Dermis microvascular lymphatic vessel endothelial cell (primary cell): ENCODE data around the gene SFR1. TPM values are rescaled to one million over a fixed set of nuclear protein-coding genes. Genes with fewer than 3 reads are reported as not detected.
A peak's percentile ranks its signal among the peaks of the same experiment; 100 is the strongest.

Source experiments
- DNase-seq, 2 donors: peaks; one replicate each; pipeline versions ENCODE4 v3.0.0 to v3.0.0-alpha.2; 2010; ENCODE audit warnings: low read depth in 2 of 2
- total RNA-seq: library from RNA; depleted of rRNA; stranded (reverse); fragments of >200 nt; gene quantifications from 2 replicates; pipeline ENCODE4 v1.2.1, GENCODE V29; 2014

SFR1 gene
- total RNA-seq, 1 donor from 2014 or later = 4.9 TPM

DNA sequence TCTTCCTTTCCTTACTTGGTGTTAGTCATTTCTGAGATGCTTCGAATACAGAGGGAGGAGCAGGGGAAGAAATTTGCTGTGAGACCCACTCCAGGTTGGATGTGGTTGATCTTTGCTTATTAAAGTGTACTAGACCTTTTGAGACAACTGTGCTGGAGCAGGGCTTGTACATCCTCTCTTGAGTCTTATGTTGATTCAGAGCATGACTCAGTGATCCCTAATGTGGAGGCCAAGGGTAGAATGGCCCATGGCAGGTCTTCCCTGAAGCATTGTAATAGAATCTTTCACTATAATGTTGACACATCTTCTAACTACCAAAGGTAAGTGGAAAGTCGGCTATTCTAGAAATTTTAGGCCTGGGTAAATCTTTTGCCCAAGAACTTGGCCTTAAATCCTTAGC lies 17.0 kb upstream of the SFR1 start:
- no peak for DNase-seq

DNA sequence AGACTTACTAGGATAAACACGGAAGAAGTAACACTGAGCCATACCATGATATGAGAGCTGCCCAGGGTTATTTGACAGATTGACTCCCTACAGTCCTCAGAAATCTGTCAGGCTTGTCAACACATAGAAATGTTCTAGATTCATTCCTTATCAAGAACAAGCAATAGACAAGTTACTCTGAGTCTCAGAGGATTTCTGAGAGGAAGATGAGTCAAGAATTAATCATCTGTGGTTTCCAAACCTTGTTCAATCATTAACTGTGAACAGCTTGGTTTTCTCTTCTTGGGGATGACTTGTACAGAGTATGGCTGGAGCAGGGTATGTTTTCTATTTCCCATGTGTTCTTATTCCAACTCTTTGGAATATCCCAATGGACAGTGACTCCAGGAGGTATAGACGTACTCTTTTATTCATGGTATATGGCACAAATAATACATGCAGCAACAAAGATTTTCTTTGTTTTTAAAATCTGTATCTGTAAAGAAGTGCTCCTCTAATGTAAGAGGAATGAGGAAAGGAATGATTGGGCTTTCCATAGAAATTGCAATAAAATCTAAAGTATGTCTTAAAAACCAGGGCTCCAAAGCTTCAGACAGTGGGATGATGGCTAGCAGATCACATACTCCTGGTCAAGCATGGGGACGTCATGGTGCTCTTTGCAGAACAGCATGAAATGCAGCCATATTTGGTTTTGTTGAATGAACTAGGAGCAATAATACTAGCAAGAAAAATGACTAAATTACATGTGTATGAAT lies 11.9 kb upstream of the SFR1 start:
- peak in 1 of 2 donors; percentile 51 for DNase-seq

DNA sequence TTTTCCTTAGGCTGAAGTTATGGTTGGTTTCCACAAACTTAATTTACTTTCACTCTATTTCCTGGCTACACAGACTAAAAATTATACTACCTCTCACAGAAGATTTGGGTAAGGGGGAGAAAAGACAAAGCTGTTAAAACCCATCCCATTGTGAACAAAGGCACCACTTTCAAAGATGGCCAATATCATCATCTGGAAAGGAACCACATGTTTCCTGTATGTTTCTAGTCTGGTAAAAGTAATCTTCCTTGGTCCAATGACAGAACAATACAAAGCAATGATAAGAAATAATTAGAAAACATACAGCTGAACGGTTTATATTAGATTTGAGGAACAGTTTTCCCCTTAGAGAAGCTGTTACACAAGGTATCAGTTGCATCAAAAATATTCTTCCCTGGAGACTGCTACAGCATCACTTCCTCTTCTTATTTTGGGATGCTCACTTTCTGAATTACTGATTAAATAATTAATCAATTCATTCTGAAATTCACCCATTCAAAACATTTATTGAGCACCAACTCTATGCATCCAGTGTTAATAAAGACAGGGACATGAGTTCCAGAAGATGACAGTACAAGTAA lies 8.5 kb upstream of the SFR1 start:
- peak in 1 of 2 donors; percentile 32 for DNase-seq

DNA sequence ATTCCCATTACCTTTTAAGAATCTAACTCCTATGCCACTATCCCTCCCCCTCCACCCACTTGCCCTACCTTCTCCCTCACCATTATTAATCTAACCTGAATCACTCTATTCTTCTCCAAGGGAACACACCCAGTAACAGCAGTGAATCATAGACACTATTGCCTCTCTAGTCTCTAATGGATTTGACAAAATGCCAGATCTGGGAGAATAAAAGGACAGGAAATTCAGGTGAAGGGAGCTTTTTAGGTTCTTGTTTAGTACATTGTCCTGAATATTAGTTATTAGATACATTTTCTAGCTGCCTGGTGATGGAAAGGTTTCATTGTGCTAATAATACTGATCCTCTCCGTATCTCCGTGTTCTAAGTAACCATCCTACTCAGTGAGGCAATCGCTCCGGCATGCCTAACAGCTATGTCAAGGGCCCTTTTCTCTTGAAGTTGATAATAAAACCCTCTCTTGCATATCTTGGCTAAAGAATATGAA lies 4.1 kb upstream of the SFR1 start:
- DNase-seq = peak in 1 of 2 donors; percentile 60

DNA sequence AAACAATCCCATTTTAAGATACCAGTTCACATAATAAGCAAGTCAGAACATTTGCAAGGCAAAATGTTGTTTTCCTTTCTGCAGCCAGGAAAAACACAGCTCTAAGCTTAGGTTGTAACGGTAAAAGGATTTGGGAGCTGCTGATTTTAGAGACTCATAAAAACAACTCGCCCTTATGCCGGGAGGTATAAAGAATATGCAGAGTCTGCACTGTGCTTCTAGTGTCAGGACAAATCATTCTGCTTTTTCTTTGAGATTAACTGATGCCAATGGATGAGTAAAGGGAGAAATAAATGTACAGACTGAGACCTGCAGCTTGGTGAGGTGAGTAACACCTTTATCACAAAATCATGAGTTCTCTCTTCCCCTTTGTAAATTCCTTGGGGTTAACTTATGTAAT lies 2.0 kb upstream of the SFR1 start:
- peak in 1 of 2 donors; percentile 20 for DNase-seq

DNA sequence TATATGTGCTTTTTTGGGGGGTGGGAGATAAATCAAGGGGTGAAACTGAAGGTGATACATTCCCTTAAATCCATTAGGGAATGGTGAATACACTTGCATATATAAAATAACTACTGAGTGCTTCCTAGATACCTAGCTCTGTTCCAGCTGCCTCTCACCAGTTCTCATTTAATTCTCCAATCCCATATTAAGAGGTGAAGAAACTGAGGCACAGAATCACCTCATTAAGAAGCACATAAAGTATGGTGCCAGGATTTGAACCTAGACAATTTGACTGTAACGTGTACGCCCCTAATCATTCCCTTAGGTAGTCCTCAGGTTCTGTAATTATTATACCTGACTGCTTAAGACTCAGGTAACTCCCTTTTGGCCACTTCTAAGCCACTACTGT lies 1.5 kb upstream of the SFR1 start:
- no peak for DNase-seq

DNA sequence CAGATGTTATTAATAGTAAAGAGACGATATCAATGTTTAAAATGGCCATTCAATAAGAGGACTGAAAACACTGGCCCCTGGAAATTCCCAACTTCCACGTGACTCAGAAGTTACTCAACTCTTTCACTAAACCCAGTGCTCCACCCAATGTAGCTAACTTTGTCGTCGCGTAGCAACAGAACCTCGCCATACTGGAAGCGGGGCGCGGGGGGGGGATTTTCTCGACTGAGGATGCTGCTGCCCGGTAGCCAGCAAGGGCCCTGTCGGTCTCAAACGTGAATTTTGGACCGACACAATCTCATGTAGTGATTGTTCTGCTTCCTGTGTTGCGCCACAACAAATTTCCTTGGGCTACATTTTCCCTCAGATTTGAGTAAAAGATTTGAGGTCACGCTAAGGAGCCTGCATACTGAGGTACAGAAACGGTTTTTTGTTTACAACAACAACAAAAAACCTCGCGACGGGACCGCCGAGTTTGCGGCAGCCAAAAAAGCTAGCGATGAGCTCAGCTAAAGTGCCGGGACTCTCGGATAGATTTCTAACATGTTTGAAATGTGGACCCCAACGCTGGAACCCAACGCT lies 977 bp upstream of the SFR1 start:
- DNase-seq = peak; percentile 97 to 98

DNA sequence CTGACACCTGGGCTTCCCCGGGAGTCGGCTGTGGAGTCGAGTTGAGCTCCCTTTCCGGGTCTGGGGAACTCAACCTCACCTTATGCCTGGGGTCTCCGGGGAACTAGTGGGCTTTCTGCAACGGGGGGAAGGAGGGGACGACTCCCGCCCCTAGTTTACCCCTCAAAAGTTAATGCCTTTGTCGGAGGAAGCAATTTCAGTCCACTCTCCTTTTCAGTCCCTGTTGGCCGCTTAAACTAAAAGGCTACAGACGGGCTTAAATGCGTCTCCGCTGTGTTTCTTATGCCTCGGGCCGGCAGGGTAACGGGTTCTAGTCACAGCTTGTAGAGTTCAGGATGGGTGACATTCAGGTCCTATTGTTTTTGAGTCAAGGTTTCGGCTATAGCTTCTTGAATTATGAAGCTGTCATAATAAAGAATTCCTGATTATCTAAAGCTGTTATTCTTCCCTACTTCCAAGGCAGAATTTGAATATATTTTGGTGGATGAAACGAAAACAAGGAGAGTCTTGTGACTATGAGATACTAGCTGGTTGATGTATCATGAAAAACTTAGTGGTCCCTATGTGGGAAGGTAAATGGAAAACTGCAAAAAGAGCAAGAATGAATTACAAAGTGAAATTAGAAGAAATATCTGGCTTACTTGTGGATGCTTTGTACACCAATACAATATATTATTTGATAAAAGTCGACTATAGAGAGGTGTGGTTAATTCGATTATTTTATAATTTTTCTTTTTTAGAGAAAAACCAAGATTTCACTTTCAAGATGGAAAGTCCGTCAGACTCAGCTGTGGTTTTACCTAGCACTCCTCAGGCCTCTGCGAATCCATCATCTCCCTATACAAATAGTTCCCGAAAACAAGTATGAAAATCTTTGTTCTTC lies 495 bp downstream of the SFR1 start:
- DNase-seq = peak in 1 of 2 donors; percentile 22

DNA sequence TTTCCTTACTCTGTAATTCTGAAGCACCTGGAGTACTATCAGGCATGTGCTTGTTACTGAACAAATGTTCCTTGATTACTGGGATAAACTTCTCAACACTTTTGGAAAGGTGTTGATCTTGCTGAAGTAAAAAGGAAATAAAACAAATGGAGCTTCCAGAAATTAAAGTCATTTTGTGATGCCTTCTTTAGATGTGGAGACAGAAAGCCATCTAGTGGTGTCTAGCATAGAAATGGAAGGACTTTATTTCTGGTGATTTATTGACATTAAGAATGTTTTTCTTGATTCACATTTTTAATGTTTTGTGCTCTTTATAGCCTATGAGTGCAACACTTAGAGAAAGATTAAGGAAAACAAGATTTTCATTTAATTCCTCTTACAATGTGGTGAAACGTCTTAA lies 1.4 kb downstream of the SFR1 start:
- peak in 1 of 2 donors; percentile 46 for DNase-seq

DNA sequence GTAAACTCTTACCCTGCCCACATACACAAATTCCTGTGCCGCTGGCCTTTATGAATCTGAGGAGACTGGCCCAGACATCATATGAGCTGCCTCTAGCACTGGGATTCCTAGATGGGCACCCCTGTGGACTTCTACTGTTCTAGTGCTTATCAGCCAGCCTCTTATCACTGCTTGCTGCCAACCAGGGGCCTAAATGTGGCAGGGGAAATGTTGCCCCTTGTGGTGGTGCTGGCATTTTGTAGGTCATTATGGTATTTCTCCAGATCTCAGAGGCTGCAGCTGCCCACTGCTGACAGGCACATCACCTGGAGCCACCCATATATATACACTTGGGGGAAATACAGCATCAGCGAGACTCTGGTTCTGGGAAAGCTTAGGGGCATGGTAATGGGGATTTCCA lies 5.4 kb downstream of the SFR1 start:
- DNase-seq = peak in 1 of 2 donors; percentile 18

DNA sequence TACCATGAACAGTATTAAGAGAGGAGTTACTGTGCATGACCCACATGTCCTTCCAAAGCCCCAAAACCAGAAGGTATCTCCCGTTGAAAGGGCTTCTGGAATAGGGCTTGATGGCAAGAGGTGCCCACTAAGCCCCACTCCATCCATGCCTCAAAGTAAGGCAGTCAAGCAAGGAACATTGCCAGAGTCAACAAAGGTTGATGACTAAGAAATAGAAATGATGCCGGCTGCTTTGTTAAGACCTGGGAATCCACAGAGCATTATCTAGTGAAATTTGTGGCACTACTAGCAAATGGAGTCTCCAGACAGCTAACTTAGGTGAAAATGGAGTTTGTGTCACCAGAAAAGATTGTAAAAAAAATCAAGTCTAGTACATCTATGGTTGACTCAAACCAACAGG lies 6.2 kb downstream of the SFR1 start:
- DNase-seq = peak in 1 of 2 donors; percentile 47

DNA sequence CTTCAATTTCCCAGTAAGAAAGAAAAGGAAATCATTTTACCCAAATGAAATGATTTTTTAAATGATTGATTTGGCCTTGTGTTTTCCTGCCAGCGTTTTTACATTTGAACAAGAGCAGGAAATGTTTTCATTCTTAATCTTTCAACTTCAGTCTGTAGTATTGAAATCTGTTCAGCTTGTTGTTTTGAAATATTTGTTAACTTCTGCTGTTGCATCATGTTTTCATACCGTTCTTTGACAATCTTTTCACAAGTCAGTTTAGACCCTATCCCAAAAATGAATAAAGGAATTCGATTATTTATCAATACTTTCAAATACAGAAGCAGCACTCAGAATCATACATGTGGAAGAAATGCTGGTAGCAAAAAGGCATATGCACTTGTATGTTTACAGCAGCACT lies 8.1 kb downstream of the SFR1 start:
- peak in 1 of 2 donors; percentile 47 for DNase-seq

DNA sequence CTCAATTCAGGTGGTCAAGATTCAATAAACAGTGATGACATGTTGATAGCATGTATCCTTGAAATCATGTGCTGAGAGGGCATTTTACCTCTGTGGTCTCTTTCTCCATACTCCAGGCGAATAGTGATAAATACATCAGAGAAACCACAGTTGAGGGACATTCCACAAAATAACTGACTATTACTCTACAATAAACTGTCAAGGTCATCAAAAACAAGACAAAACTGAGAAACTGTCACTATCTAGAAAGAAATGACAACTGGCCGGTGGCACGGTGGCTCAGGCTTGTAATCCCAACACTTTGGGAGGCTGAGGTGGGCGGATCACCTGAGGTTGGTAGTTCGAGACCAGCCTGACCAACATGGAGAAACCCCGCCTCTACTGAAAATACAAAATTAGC lies 16.2 kb downstream of the SFR1 start:
- no peak for DNase-seq

DNA sequence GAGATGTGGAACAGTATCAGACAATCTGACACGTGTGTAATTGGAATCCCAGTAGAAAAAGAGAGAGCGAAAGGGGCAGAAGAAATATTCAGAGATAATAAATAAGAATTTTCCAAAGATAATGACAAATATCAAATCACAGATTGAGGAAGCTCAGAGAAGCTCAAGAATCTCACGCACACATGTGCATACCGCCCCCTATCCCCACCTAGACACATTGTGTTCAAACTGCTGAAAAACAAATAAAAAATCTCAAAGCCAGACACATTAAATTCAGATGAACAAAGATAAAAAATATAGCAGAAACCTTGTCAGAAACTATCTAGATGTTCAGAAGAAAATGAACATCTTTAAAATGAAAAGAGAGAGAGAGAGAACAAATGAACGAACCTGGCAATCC lies 17.2 kb downstream of the SFR1 start:
- DNase-seq = peak in 1 of 2 donors; percentile 31

DNA sequence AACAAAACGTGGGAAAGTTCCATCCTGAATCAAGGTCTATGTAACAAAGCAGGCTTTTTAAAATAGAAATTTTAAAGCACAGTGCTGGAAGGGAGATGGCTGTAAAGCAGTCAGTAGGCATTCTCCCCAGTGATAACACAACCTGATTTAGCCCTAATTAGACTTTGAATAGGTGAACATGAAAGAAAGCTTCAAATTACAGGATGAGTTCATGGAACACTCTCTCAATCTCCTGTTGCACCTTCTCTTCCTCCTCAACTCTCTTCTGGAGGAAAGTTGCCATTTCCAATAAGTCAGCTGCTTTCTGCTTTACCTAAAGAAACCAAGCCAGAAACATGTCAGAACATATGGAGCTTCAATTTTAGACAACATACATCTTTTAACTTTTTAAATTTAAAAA lies 20.1 kb downstream of the SFR1 start:
- no peak for DNase-seq

DNA sequence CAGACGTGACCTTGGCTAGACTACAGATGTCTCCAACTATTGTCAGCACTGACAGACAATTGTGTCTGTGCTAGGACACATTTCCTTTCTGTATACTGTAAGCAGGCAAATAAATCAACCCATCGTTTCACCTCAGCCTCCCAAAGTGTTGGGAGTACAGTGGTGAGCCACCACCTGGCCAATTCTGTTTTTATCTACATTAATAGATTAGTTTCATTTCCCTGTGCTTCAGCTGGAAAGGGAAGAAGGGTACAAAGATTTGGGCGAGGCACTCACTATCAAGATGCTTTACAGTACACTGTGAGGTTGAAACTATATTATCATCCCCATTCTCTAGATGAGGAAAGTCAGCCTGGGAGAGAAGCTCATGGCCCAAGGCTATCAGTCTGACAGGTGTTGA lies 21.9 kb downstream of the SFR1 start:
- no peak for DNase-seq

DNA sequence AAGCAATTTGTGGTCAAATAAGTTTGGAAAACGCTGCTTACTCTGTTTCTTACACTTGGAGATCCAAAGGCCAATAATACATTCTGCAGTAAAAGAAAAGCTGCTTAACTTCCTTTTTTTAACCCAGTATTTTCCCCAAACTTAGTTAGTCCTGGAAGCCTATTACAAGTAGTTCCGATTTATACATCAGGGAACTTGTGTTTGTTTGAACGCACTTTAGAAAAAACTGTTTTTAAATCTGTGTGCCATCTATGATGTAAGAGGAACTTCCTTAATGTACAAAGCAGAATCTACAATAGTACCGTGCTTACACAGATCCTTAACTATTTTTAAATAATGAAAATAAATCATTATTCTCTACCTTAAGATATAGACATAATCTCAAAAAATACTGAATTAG lies 23.0 kb downstream of the SFR1 start:
- DNase-seq = no peak

DNA sequence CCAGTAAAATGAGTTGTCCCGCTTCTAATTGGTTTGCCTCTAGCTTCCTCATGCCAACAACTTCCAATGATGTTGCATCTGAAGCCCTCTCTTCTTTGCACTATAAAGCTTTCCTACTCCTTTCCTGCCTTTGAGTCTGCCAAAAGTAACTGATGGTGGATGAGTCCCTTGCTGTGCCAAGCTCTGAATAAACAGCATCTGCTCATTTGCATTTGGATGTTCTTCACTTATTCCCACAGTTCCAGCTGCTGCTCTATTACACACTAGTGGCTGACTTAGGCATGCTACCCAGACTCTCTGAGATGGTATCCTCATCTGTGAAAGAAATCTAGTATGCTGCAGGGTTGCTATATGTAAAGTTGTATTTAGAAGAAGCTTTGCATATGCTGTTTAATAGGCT lies 24.9 kb downstream of the SFR1 start:
- no peak for DNase-seq

DNA sequence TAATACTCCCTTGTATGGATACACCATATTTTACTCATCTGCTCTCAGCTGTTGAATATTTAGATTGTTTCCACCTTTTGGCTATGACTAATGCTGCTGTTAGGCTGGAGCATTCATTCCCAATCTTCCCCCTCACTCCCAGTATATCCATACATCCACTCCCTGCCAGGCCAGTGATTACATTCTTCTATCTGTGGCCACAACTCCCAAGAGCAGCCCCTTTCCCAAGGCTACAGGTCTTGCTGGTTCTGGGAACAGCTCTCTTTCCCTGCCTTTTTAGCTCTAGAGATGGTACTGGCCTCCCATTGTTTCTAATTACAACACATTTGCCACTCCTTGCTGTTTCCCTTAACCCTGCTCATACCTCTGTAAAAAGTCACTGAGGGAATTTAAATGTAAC lies 28.2 kb downstream of the SFR1 start:
- DNase-seq = no peak

DNA sequence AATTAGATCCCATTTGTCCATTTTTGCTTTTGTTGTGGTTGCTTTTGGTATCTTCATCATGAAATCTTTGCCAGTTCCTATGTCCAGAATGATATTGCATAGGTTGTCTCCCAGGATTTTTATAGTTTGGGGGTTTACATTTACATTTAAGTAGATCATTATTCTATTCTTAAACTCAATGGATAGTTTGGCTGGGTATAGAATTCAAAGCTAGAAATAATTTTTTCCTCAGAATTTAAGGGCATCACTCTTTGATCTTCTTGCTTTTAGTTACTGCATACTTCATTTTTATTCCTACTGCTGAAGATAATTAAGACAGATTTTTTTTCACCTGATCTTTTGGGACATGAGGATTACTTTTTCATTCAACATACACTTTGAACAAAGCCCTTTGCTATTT lies 29.8 kb downstream of the SFR1 start:
- no peak for DNase-seq

DNA sequence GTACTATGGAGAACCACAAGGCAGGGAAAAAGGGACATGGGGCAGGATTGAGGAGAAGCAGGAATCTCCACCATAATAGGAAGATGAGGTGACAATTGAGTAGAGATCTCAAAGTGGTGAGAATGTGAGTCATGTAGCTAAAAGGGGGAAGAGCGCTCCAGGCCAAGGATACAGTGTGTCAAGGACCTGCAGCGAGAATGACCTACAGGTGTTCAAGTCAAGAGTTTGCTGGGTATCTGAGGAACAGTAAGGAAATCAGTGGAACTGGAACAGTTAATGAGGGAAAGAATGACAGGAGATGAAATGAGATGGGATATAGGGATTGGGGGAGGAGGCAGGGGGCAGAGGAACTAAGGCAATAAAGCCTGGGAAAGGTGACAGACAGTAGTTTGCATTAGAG lies 33.6 kb downstream of the SFR1 start:
- DNase-seq = no peak
